RPMI8226 (cell line): ENCODE results near the gene RAD51B.
"Not testable (repeated sequence)": the region's sequence is repeated elsewhere in the genome, so short reads cannot be mapped to it uniquely, and the experiment has no call there.

ENCODE experiments used
- DNase-seq: peaks from one replicate; pipeline ENCODE4 v3.0.0-alpha.2; 2015

RAD51B gene

DNA sequence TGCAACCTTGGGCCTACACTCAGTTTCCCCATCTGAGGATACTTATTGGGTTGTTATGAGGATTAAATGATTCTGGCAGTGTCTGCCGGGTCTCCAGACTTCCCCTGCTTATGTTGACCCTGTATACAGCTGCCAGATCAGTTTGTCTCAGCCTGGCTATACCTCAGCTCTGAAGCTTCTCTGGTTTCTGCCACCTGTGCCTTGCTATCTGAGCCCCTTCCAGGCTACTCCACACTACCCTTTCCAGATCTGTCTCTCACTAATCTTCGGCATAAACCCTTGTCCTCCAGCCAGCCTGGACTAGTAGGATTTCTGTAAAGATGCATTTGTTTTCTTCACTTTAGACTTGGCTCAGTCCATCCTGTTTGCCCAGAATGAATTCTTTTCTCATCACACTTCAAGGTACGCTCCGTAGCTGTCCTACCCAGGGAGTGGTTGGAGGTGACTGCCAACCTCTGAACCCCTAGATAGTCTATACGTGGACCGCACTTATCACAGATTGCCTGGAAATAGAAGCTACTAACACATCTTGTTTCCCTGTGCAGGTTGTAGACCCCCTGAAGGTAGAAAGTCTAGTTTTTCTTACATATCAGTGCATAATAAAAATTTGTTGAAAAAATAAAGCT is 422.4 kb downstream of the RAD51B start:
- no peak for DNase-seq

DNA sequence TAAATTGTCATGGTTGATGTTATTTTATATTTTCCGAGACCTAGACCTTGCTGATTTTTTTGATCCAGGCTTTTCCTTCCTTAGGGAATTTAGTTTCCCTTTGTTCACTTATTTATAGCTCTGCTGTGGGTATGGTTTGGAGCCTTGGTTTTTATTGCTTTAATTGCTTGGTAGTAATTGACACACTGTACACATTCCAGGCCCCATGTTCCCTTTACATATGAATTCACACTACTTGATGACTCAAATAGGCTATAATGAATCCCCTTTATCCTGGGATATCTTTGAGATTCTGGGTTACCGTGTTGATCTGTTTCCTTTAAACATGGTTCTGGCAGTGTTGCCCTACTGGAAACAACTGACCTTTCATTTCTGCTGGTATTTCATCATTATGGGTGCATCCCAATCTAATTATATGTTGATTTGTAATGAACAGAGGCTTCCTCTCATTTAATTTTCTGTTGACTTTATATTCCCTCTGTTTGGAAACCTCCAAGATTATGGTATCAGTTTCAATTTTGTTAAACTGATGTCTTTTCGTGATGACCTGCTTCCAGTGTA is 424.0 kb downstream of the RAD51B start:
- no peak for DNase-seq

DNA sequence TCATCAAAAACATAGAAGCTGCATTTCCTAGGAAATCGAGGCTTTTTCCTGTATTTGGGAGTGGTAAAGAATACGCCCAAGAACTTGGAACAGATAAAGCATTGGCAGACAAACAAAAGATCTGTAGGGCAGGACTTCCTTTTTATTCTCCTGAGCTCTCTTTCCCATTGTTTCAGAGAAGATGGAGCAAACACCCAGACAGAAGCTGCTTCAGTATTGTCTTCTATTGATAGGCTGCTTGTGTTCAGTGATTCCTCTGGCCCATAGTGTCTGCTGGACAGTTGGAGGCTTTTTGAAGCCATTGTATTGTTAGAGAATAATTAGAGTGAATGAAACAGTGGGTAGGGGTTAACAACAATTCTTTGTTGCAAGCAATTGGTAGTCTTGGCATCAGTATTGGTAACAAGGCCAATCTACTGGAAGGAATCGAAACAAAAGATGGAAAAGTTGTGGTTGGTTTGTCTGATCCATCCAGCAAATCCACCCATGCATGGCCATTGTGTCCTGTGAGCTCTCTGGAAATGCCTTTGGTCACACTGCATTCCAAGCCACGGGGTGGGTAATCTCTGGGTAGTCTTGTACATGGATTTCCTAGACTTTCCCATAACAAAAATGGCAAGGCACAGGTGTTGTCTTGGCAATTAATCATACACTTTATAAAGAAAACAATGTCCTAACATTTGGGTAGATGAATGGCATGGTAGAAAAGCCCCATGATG is 424.8 kb downstream of the RAD51B start:
- no peak for DNase-seq

DNA sequence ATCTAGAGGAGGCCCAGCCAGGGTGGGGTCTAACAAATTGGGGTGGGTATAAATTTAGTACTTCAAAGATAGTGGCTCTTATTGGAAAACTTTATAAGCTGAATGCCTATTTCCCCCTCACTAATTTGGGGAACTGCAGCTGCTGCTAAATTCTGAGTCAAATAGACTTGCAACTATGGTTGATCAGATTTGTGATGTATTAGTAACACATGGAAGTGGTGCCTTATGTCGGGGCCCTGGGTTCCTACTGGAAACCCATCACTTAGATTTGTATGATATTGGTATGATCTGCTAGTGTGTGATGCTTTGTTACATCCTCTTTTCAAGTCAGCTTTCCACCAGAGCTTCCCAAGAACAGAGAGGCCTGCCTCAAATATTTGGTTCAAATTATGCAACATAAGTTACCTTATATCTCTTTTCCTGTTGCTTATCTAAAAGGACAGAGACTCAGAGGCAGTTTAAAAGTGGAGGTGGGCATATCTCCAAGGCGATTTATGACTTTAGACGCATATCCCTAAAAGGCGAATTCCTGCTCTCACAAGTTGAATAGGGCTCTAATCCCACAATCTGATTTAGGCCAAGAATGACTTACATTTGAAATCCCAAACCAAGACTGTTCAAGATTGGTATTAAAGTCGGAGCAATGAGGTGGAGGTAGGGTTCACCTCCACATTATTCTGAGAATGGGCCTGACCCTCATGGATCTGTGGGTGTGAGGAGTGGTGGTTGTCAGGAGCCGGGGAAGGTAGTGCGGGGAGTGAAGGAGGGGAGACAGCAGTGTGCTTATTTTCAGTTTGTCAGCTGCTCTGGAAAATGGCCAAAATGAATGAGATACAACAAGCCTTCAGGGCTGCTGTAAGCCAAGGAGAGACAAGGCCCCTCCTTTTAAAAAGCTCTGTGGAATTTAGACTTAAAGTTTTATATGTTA is 425.8 kb downstream of the RAD51B start:
- DNase-seq, result no peak

DNA sequence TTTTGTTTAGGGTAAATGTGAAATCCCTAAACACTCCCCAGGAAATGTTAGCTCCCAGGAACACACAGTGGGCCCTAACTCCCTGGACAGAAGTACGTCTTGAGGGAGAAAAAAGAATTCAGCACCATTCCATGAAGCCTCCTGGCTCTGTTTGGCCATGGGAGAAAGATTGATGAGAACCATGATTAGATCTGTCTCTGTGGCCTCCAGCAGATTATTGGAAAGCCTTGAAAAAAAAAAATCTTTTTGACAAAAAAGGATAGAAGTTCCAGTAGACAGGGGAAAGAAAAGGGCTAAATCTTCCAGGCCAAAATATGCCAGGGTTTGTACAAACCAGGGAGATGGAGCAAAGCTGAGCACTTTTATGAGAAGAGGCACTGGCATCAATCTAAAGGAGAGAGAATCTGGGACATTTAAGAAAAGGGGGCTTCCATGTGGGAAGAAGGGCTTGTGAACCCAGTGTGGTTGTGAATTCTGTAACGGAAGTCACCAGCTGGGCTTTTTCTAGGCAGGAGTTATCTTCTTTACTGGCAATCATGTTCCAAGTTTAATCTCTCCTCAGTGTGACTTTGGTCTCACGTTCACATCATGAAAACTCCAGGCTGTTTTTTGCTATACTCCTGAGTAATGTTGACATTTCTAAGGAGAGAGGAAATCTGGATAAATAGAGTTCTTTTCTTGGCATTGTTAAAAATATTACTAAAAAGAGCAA is 426.7 kb downstream of the RAD51B start:
- no peak for DNase-seq

DNA sequence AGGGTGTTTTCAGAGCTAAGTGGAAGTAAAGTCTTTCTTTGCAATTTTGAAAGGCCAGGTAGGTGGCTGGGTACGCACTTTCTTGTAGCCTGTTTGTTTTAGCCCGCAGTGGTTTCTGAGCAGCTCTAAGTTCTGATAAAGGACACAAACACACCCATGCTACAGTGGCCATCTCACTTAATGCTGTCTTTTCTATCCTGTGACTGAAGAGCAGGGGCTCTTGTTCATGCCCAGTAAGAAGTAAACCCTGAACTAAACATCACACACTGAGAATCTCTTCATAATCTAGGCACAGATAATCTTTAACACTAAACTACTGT is 427.2 kb downstream of the RAD51B start:
- DNase-seq, result no peak

DNA sequence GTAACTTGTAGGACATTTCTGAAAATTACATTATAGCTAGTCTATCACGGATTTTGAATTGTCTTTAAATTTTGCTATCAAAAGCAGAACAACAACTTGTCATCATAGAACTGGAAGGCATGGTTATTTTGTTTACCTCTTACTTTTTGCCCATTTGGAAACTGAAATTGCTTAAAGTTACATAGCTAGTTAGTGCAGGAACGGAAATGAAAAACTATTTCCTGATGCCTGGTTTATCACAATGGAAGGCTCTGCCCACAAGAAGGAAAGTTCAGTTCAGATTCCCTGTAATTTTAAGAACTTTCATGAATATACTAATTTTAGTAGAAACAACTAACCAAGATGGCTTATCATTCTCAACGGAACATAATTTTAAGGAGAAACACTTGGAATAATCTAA is 427.7 kb downstream of the RAD51B start:
- no peak for DNase-seq

DNA sequence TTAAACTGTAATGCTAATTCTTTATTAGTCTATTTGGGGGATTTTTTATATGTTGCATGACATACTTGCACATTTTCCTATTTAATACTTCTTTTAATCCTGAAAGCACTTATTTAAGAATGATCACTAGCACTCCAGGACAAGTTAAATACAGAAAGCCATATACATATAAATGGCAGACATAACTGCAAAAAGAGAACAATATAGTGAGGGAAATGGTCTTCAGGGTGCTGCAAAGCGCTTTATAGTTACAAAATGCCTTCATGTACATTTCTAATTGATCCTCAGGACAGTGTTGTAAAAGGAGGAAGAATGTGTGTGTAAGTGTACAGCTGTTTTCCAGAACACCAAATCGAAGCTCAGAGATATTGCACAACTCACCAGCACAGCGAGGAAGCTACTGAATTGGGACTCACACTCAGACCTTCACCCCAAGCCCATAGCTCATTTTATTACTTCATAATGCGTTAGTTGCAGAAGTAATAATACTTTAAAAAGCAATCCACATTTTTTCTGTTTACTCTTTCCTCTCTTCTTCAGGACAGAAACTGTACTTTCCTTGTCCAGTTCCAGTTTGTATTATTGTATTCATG is 428.2 kb downstream of the RAD51B start:
- no peak for DNase-seq

- peak; percentile 17 for DNase-seq
Observed at GRCh38 chr14:68248481-68249255, 429.1 kb downstream of the RAD51B start.

- no peak for DNase-seq
Observed at GRCh38 chr14:68249661-68250451, 430.3 kb downstream of the RAD51B start.

GRCh38 chr14:68250927-68251768 is 431.6 kb downstream of the RAD51B start:
- DNase-seq, result no peak

- DNase-seq, result no peak
Observed at GRCh38 chr14:68251769-68252100, 432.2 kb downstream of the RAD51B start.

GRCh38 chr14:68253160-68253780 is 433.7 kb downstream of the RAD51B start:
- DNase-seq, result no peak

DNA sequence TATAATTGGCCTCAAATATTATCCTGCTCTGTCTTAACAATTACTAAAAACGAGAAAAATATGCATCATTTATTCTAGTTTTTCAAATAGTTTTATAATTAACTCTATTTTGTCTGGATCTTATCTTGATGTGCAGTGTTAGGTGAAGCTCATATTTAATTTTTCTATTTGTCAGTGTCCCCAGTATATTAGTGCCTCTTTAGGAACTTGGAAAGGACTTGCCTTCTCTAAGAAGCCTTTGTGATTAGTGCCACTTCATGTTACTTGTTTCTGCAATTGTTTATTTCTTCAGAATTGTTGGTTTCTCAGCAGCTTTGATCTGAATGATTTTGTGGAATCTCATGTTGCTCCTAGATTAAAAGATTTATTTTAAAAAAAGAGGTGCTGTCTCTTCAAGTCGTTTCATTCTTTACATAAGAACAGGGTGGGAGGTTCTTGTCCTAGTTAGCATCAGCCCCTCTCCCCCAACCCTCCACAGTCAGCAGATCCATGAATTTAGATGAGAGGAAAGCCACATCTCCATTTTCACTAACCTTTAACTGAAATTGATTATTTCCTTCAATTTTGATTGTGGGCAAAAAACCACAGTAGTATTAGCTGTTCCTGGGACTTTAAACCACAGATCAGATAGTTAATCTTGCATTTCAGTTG is 434.4 kb downstream of the RAD51B start:
- DNase-seq, result no peak

DNA sequence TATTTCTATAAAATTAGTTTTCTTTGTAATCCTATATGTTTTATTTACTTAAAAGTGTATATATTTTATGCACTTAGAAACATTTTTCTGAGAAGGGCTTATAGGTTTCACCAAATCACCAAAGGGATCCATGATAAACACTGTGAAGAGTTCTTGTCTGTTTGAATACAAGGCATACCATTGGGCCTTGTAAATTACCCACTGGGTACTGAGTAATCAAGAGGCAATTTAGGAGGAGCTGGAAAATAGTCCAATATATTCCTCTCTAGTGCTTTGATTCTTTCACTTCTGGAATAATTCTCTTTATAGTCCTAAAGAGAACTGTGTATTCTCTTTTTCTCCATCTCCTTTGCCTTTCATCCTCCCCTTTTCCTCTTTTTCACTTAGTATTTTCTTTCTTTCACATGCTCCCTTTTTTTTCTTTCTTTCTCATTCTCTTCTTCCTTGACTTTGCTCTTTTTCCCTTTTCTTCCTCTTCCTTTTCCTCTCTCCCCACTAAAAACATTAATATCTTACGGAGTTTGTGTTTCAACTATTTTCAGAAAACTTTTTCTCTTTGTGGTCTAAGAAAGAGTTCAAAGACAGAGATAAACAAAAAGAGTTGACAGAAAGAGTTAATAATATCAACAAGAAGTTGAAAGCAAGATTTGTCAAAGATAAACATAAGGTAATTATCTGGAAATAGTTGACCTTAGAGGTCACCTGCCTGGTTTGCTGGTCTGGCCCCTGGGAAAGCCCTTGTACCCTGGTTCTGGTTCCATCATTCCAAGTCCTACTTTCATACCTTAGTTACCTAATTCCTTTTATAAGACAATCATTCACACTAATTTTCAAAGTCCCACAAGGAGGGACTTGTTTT is 435.3 kb downstream of the RAD51B start:
- DNase-seq, result no peak

GRCh38 chr14:68255693-68256178 is 436.2 kb downstream of the RAD51B start:
- no peak for DNase-seq

- DNase-seq, result no peak
Observed at GRCh38 chr14:68257969-68258368, 438.4 kb downstream of the RAD51B start.

GRCh38 chr14:68258995-68259394 is 439.4 kb downstream of the RAD51B start:
- not testable (repeated sequence) for DNase-seq
